HepG2 (cell line): ENCODE measurements around the gene HYDIN. TPM values are rescaled to one million over a fixed set of nuclear protein-coding genes. Genes with fewer than 3 reads are reported as not detected.
A peak's percentile ranks its signal among the peaks of the same experiment; 100 is the strongest.

ENCODE experiments used
- ATAC-seq: fragments of 200-7000 bp; cut with Tn5 transposase; 3 replicates; pipeline ENCODE4 v1.9.1; 2020; ENCODE audit warnings: mild to moderate bottlenecking, moderate library complexity
- BruUV-seq: library from RNA; stranded (reverse); fragments of 400-500 nt; replicated peaks from 2 replicates; lab custom pipeline; 2021; lab: Mats Ljungman, UMichigan
- CTCF ChIA-PET: fragments of 300-600 bp; formaldehyde crosslinking; extraction: SDS; loops from one replicate; lab custom pipeline; 2021; ENCODE audit warnings: low total read pairs, inconsistent platforms, low intra/inter-chr PET ratio; lab: Yijun Ruan, JAX
- POLR2A ChIA-PET: fragments of 350-600 bp; sonication (Branson Sonifier 250); formaldehyde crosslinking; loops from one replicate; lab custom pipeline; 2020; ENCODE audit warnings: antibody characterized with exemption, inconsistent platforms; lab: Yijun Ruan, JAX
- DNase-seq: peaks from one replicate; pipeline ENCODE4 v3.0.0-alpha.2; 2015; ENCODE audit warnings: low spot score
- FAIRE-seq: peaks from 3 replicates; lab custom pipeline; 2011; peaks lifted over from hg19 to GRCh38; lab: Jason Lieb, UNC
- H2AFZ ChIP-seq: one replicate; pipeline ENCODE4 v1.6.1; 2011; ENCODE audit warnings: low read length, inconsistent platforms
- H3K27ac ChIP-seq: fragments of 300-600 bp; 3 replicates; pipeline ENCODE4 v1.8.0; 2011; ENCODE audit warnings: mixed run types, mild to moderate bottlenecking, mixed read lengths, low read length, inconsistent platforms; ENCODE audit not compliant: insufficient read depth; ENCODE audit errors: extremely low read length
- H3K27me3 ChIP-seq, 2 experiments: fragments of 200-600 bp in 1 of 2; 2 replicates in 1 of 2; 3 replicates in 1 of 2; pipeline versions ENCODE4 v1.6.0 to v1.8.0; 2011; ENCODE audit warnings: low read length in 2 of 2, mild to moderate bottlenecking in 2 of 2, moderate library complexity in 2 of 2, inconsistent platforms in 1 of 2; ENCODE audit not compliant: insufficient read depth in 2 of 2, control insufficient read depth in 1 of 2
- H3K36me3 ChIP-seq, 2 experiments: fragments of 200-600 bp in 1 of 2; replicated peaks in 1 of 2; 2 replicates in 1 of 2; 3 replicates in 1 of 2; pipeline versions ENCODE4 v1.5.1 to v1.8.0; 2011; ENCODE audit warnings: low read length in 2 of 2, inconsistent platforms in 1 of 2; ENCODE audit not compliant: insufficient read depth in 2 of 2, control insufficient read depth in 1 of 2
- H3K4me1 ChIP-seq: 2 replicates; pipeline ENCODE4 v1.5.1; 2012; ENCODE audit warnings: low read length, inconsistent platforms; ENCODE audit not compliant: insufficient read depth
- H3K4me2 ChIP-seq: 2 replicates; pipeline ENCODE4 v1.6.0; 2011; ENCODE audit warnings: low read depth, low read length, inconsistent platforms
- H3K4me3 ChIP-seq, 3 experiments: fragments of 200-600 bp in 1 of 3; sonication (generic), shearing (Covaris generic) in 1 of 3; replicated peaks in 1 of 3; 2 replicates each; pipeline ENCODE4 v1.5.1; 2011 to 2016; ENCODE audit warnings: low read length in 3 of 3, inconsistent platforms in 2 of 3, low read depth in 2 of 3, mild to moderate bottlenecking in 2 of 3, control low read depth in 1 of 3, mixed read lengths in 1 of 3; ENCODE audit not compliant: insufficient read depth in 1 of 3
- H3K79me2 ChIP-seq: one replicate; pipeline ENCODE4 v1.6.1; 2011; ENCODE audit warnings: low read length, inconsistent platforms; ENCODE audit not compliant: insufficient read depth
- H3K9ac ChIP-seq: 2 replicates; pipeline ENCODE4 v1.6.0; 2011; ENCODE audit warnings: mild to moderate bottlenecking, low read depth, low read length, inconsistent platforms; ENCODE audit not compliant: insufficient read depth
- H3K9me3 ChIP-seq: 2 replicates; pipeline ENCODE4 v1.5.1; 2012; ENCODE audit warnings: mild to moderate bottlenecking, low read length
- H4K20me1 ChIP-seq: 2 replicates; pipeline ENCODE4 v1.6.0; 2011; ENCODE audit warnings: inconsistent platforms, mild to moderate bottlenecking, low read length, moderate library complexity; ENCODE audit not compliant: insufficient read depth
- ATF4 ChIP-seq, 2 experiments: fragments of 450-650 bp in 1 of 2; sonication (generic) in 1 of 2; formaldehyde crosslinking; IDR thresholded peaks; 2 replicates each; pipeline versions ENCODE4 v1.5.0 to v1.8.0; 2020 to 2022; ENCODE audit warnings: mild to moderate bottlenecking in 1 of 2, missing genetic modification reagents in 1 of 2
- BHLHE40 ChIP-seq: IDR thresholded peaks from 2 replicates; pipeline ENCODE4 v1.6.1; 2011; ENCODE audit warnings: low read length, improper control_type of control experiment
- ELF3 ChIP-seq: IDR thresholded peaks from 2 replicates; pipeline ENCODE4 v1.6.1; 2016; ENCODE audit warnings: missing genetic modification reagents, missing compliant biosample characterization
- FOXM1 ChIP-seq: sonication (generic); formaldehyde crosslinking; IDR thresholded peaks from 2 replicates; pipeline ENCODE4 v1.5.0; 2020; ENCODE audit warnings: missing genetic modification reagents
- GATAD1 ChIP-seq: IDR thresholded peaks from 2 replicates; pipeline ENCODE4 v1.6.1; 2016; ENCODE audit warnings: missing genetic modification reagents, missing compliant biosample characterization
- HDAC1 ChIP-seq: sonication (generic); formaldehyde crosslinking; IDR thresholded peaks from 2 replicates; pipeline ENCODE4 v1.5.1; 2020; ENCODE audit warnings: mild to moderate bottlenecking, missing genetic modification reagents
- HOXA3 ChIP-seq: sonication (generic); formaldehyde crosslinking; IDR thresholded peaks from 2 replicates; pipeline ENCODE4 v1.5.0; 2020; ENCODE audit warnings: missing genetic modification reagents
- IRX3 ChIP-seq: sonication (generic); formaldehyde crosslinking; IDR thresholded peaks from 2 replicates; pipeline ENCODE4 v1.8.1; 2023; ENCODE audit warnings: mild to moderate bottlenecking, low read depth, missing genetic modification reagents, borderline replicate concordance
- SMC3 ChIP-seq: IDR thresholded peaks from 2 replicates; pipeline ENCODE4 v1.6.1; 2011; ENCODE audit warnings: low read length, improper control_type of control experiment
- ZBTB38 ChIP-seq: sonication (generic); formaldehyde crosslinking; IDR thresholded peaks from 2 replicates; pipeline ENCODE4 v1.5.1; 2020; ENCODE audit warnings: mild to moderate bottlenecking, missing genetic modification reagents
- ZBTB7A ChIP-seq: sonication (generic); formaldehyde crosslinking; IDR thresholded peaks from 2 replicates; pipeline ENCODE4 v1.8.0; 2022; ENCODE audit warnings: mild to moderate bottlenecking, missing genetic modification reagents
- ZNF136 ChIP-seq: sonication (generic); formaldehyde crosslinking; IDR thresholded peaks from 2 replicates; pipeline ENCODE4 v1.8.1; 2022; ENCODE audit warnings: low read depth, mild to moderate bottlenecking, moderate library complexity, missing genetic modification reagents
- ZNF496 ChIP-seq: sonication (generic); formaldehyde crosslinking; IDR thresholded peaks from 2 replicates; pipeline ENCODE4 v1.8.1; 2023; ENCODE audit warnings: mild to moderate bottlenecking, moderate library complexity, missing genetic modification reagents; ENCODE audit not compliant: insufficient replicate concordance
- WGBS: methylation state at CpG from one replicate; pipeline ENCODE4 v1.1.6; 2017; ENCODE audit warnings: low lambda C conversion rate; 5-methylcytosine and 5-hydroxymethylcytosine counted together
- in situ Hi-C: cut with HindIII; loops from 2 replicates; pipeline ENCODE4 v1.10.0; 2017; ENCODE audit warnings: low pct_unique_long_range_greater_than_20kb; ENCODE audit not compliant: extremely low pct_ligation_motif_present
- intact Hi-C: fragments of 100-400 bp; cut with micrococcal nuclease; formaldehyde crosslinking; loops from one replicate; pipeline ENCODE4 v1.10.0; 2022; ENCODE audit not compliant: unreplicated experiment
- polyA plus RNA-seq, 8 experiments: library from polyadenylated mRNA; depleted of rRNA in 3 of 8; stranded (reverse) in 7 of 8; unstranded in 1 of 8; fragments of >200 nt; fragmentation: Illumina TruSeq in 4 of 8; extraction: Trizol in 4 of 8; gene quantifications; 2 replicates each; pipeline versions ENCODE4 v1.2.1 to v1.2.3, GENCODE V29; 2011 to 2016; ENCODE audit warnings: low read depth in 4 of 8, missing spikeins in 1 of 8, mixed read lengths in 1 of 8; ENCODE audit not compliant: insufficient read depth in 1 of 8
- total RNA-seq, 5 experiments: library from RNA; depleted of rRNA; stranded (reverse); fragments of >200 nt; fragmentation: Illumina TruSeq; extraction: Trizol; gene quantifications; 2 replicates each; pipeline ENCODE4 v1.2.3, GENCODE V29; 2016; ENCODE audit warnings: low read depth in 1 of 5
- TF ChIP-seq, protein P1 (sequence below): sonication (generic); formaldehyde crosslinking; IDR thresholded peaks from 2 replicates; pipeline ENCODE4 v1.4.0; 2020; ENCODE audit warnings: missing genetic modification reagents, borderline replicate concordance
- TF ChIP-seq, protein P2 (sequence below): sonication (generic); formaldehyde crosslinking; IDR thresholded peaks from 2 replicates; pipeline ENCODE4 v1.4.0; 2020; ENCODE audit warnings: missing genetic modification reagents, borderline replicate concordance
- TF ChIP-seq, protein P3 (sequence below): sonication (generic); formaldehyde crosslinking; IDR thresholded peaks from 2 replicates; pipeline ENCODE4 v1.8.1; 2023; ENCODE audit warnings: missing genetic modification reagents, mild to moderate bottlenecking, borderline replicate concordance
- TF ChIP-seq, protein P4 (sequence below): sonication (generic); formaldehyde crosslinking; IDR thresholded peaks from 2 replicates; pipeline ENCODE4 v1.5.1; 2020; ENCODE audit warnings: missing genetic modification reagents, mild to moderate bottlenecking, borderline replicate concordance

The HYDIN gene
- total and polyA plus RNA-seq, 2 of the 13 experiments (the other 11 are each of a cell fraction or from before 2014, with no cell fraction given): not detected

DNA sequence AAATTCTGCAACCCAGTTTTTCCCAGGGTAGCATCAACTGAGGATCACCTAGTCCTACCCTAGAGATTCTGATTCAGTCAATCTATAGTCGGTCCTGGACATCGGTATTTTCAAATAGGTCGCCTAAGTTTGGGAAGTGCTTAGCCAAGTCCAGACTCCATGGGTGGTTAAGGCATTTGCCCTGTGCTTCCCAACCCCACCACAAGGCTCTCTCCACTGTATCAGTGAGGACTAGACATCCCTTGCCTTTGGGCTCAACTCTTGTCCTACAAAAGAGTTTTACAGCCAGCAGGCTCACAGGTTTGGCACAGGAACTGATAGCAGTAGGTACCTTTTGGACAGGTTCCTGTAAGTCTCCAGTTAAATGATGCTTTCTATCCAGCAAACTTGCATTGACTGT lies 13.8 kb downstream of the HYDIN start:
- intact Hi-C loops: loop anchor here (5.0 kb wide), 1 partner anchor 141 kb away; the partner anchor contains the start of gene CALB2
- POLR2A ChIA-PET: no interaction called here
- H3K4me3 ChIP-seq: no peak overlapping the region
- no peak overlapping the region for H3K27ac ChIP-seq
- CTCF ChIA-PET: no interaction called here
- no peak overlapping the region for H3K4me2 ChIP-seq
- DNase-seq (no peak), FAIRE-seq (no peak), ATAC-seq (peak; percentile 69)
- H3K27me3 ChIP-seq: no peaks in the 10 kb centered on the region
- whole genome bisulfite sequencing: 22% methylated on average over 3 of the region's 3 CpGs
- no peaks in the 10 kb centered on the region for H3K36me3 ChIP-seq
- no TSS peak for BruUV-seq
- H3K9me3 ChIP-seq: no peaks in the 10 kb centered on the region
- in situ Hi-C loops: no loop called here
- H3K79me2 ChIP-seq: no peaks in the 10 kb centered on the region
- no peaks in the 10 kb centered on the region for H3K4me1 ChIP-seq
- no peaks in the 10 kb centered on the region; the same call in 1 of the 2 replicates for H4K20me1 ChIP-seq
- H2AFZ ChIP-seq: no peak overlapping the region
- no peak overlapping the region for H3K9ac ChIP-seq
- no peak for TF ChIP-seq HOXA3 (CRISPR knock-in tag)
- no peak for TF ChIP-seq HDAC1 (CRISPR knock-in tag)
- TF ChIP-seq ZNF496 (CRISPR knock-in tag): no peak
- no peak for TF ChIP-seq FOXM1 (CRISPR knock-in tag)
- TF ChIP-seq ZBTB38 (CRISPR knock-in tag): no peak
- TF ChIP-seq, protein P1, sequence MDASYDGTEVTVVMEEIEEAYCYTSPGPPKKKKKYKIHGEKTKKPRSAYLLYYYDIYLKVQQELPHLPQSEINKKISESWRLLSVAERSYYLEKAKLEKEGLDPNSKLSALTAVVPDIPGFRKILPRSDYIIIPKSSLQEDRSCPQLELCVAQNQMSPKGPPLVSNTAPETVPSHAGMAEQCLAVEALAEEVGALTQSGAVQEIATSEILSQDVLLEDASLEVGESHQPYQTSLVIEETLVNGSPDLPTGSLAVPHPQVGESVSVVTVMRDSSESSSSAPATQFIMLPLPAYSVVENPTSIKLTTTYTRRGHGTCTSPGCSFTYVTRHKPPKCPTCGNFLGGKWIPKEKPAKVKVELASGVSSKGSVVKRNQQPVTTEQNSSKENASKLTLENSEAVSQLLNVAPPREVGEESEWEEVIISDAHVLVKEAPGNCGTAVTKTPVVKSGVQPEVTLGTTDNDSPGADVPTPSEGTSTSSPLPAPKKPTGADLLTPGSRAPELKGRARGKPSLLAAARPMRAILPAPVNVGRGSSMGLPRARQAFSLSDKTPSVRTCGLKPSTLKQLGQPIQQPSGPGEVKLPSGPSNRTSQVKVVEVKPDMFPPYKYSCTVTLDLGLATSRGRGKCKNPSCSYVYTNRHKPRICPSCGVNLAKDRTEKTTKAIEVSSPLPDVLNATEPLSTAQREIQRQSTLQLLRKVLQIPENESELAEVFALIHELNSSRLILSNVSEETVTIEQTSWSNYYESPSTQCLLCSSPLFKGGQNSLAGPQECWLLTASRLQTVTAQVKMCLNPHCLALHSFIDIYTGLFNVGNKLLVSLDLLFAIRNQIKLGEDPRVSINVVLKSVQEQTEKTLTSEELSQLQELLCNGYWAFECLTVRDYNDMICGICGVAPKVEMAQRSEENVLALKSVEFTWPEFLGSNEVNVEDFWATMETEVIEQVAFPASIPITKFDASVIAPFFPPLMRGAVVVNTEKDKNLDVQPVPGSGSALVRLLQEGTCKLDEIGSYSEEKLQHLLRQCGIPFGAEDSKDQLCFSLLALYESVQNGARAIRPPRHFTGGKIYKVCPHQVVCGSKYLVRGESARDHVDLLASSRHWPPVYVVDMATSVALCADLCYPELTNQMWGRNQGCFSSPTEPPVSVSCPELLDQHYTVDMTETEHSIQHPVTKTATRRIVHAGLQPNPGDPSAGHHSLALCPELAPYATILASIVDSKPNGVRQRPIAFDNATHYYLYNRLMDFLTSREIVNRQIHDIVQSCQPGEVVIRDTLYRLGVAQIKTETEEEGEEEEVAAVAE (CRISPR knock-in tag): no peak
- no peak for TF ChIP-seq GATAD1
- no peak for TF ChIP-seq ELF3
- no peak for TF ChIP-seq ZBTB7A
- TF ChIP-seq, protein P2, sequence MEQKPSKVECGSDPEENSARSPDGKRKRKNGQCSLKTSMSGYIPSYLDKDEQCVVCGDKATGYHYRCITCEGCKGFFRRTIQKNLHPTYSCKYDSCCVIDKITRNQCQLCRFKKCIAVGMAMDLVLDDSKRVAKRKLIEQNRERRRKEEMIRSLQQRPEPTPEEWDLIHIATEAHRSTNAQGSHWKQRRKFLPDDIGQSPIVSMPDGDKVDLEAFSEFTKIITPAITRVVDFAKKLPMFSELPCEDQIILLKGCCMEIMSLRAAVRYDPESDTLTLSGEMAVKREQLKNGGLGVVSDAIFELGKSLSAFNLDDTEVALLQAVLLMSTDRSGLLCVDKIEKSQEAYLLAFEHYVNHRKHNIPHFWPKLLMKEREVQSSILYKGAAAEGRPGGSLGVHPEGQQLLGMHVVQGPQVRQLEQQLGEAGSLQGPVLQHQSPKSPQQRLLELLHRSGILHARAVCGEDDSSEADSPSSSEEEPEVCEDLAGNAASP (CRISPR knock-in tag): no peak
- no peak for TF ChIP-seq ATF4 (CRISPR knock-in tag; IDR thresholded peaks at IDR 0.05)
- no peak for TF ChIP-seq IRX3
- no peak for TF ChIP-seq ZNF136 (CRISPR knock-in tag)
- TF ChIP-seq, protein P3, sequence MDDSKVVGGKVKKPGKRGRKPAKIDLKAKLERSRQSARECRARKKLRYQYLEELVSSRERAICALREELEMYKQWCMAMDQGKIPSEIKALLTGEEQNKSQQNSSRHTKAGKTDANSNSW: no peak
- TF ChIP-seq BHLHE40: no peak
- TF ChIP-seq, protein P4, sequence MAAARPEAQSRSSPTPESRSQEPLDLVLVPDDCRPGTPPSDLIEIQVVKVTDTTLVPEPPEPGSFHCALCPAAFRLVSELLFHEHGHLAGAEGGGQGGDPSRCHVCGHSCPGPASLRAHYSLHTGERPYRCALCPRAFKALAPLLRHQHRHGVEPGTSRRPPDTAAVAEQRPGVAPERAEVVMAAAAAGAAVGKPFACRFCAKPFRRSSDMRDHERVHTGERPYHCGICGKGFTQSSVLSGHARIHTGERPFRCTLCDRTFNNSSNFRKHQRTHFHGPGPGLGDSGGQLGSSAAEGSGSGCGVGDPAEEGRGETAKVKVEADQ (CRISPR knock-in tag): no peak
- no peak for TF ChIP-seq SMC3
